Ureter (tissue), 1 donor: Measurements from ENCODE around the gene AP2S1. TPM values are rescaled to one million over a fixed set of nuclear protein-coding genes. Genes with fewer than 3 reads are reported as not detected.
A peak's percentile ranks its signal among the peaks of the same experiment; 100 is the strongest.
"Not testable (repeated sequence)": the region's sequence is repeated elsewhere in the genome, so short reads cannot be mapped to it uniquely, and the experiment has no call there.

Experiments used
- DNase-seq: peaks from one replicate; pipeline ENCODE4 v3.0.0-alpha.2; 2020; ENCODE audit warnings: low spot score
- total RNA-seq: library from RNA; stranded (reverse); gene quantifications from one replicate; pipeline ENCODE4 v1.2.4, GENCODE V29; 2023
- donor health status: DM: yes; HTN: yes; CAD: no.

AP2S1 gene
- total RNA-seq, 1 donor from 2014 or later = 73.7 TPM

- DNase-seq = no peak
Measured at GRCh38 chr19:46868025-46868802, 17.6 kb upstream of the AP2S1 start.

DNA sequence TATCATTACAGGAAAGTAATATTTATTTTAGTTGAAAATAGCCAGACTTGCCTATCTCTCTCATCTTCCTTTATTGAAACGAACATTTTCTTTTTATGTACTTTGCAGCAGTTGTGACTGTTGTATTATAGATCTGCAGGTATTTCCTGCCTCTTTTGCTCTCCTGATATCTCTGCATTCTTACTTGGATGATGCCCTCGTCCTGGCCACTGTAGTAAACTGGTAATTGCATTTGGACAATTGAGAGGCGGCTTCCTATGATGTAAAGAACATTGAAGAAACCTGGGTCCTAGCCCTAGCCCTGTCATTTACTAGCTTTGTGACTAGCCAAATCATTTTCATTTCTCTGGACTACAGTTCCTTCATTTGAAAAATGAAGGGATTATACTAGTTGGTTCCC, 16.5 kb upstream of the AP2S1 start:
- DNase-seq = no peak

DNA sequence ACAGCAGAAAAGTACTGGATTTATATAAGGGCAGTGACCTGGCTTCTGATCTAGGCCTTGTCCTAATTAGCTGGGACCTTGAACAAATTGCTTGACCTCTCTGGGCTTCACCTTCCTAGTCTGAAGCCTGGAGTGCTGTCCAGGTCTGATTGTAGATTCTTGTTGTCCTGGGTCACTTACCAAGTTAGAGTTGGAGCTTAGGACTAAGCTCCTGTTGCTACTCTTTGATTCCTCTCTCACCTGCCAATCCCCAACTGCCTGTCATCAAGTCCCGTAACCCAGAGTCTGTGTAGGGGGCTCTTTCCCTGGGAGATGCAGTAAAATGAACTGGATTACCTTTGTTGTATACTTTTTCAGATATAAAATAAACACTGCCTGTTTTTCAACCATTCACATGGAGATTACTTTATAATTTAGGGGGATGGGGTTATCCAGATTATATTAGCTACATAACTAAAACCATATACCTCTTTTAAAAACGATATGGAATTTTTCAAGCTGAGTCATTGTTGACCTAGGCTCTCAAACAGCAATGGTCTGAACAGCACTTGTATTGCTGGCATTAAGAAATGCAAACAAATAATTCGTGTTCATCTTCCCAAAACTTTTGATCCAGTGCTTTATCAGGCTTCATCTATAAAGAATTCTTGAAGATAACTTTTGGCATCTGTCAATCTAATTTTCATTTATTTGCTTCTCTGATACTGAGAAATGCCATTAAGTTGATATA, 15.9 kb upstream of the AP2S1 start:
- DNase-seq = no peak

GRCh38 chr19:46863818-46864629, 13.4 kb upstream of the AP2S1 start:
- DNase-seq = no peak

DNA sequence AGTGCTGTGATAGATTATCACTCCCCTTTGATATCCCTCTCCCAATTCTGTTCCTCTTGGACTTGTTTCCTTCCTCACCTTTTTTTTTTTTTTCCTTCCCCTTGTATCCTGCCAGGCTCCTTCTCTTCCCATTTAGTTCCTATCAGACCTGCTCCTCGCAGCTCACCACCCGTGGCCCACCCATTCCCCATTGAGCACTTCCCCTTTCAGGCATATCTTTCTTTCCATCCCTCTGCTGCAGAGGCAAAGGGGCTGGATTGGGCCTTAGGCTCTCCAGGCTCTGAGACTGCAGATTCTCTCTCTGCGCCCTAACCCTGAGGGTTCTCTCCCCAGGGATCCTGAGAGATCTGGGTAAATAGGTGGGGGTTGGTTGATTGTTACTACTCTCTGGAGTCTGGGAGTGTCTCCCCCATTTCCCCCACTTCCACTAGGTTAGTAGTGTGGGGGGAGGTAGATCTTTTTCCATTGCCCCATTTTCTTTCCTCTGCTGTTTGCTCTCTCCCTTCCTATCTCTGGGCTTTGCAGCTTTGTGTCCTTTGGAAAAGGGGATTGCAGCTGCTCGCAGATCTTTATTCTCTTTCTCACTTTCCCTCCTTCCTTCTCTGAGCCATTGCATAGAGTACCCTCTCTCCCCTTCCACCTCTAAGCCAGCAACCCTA, 12.5 kb upstream of the AP2S1 start:
- DNase-seq = no peak

DNA sequence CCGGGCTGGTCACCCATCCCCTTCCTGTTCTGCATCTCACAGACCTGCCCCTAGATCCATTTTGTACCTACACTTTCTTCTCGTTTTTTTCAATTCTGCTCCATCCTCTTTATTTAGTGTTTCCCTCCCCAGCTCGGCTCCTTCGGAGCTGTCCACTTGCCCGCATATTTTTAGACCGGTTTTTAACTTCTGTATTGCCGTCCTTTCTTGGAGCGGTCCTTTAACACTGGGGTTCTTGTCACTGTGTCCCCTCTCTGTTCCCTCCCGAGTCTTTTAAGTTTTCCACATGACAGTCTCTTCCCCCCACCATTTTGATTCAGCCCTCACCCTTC, 11.8 kb upstream of the AP2S1 start:
- no peak for DNase-seq

GRCh38 chr19:46861691-46862502, 11.3 kb upstream of the AP2S1 start:
- DNase-seq = no peak

GRCh38 chr19:46860846-46861690, 10.4 kb upstream of the AP2S1 start, which contains the start of gene ARHGAP35:
TSS of gene ARHGAP35 (plus strand) at chr19:46860997. CDS start at chr19:46918676, 57,679 bp downstream.
- peak; percentile 65 for DNase-seq

- peak; percentile 98 for DNase-seq
Measured at GRCh38 chr19:46860125-46860845, 9.6 kb upstream of the AP2S1 start.

- peak; percentile 68 for DNase-seq
Measured at GRCh38 chr19:46859637-46860124, 9.0 kb upstream of the AP2S1 start.

- peak; percentile 96 for DNase-seq
Measured at GRCh38 chr19:46856062-46857022, 5.7 kb upstream of the AP2S1 start.

DNA sequence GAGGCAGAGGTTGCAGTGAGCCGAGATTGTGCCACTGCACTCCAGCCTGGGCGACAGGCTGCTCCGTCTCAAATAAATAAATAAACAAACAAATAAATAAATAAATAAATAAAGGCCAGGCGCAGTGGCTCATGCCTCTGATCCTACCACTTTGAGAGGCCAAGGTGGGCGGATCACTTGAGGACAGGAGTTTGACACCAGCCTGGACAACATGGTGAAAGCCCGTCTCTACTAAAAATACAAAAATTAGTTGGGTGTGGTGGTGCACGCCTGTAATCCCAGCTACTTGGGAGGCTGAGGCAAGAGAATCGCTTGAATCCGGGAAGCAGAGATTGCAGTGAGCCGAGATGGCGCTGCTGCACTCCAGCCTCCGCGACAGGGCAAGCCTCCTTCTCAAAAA, 4.1 kb upstream of the AP2S1 start:
- DNase-seq = not testable (repeated sequence)

GRCh38 chr19:46852830-46853229, 2.2 kb upstream of the AP2S1 start:
- DNase-seq = no peak

DNA sequence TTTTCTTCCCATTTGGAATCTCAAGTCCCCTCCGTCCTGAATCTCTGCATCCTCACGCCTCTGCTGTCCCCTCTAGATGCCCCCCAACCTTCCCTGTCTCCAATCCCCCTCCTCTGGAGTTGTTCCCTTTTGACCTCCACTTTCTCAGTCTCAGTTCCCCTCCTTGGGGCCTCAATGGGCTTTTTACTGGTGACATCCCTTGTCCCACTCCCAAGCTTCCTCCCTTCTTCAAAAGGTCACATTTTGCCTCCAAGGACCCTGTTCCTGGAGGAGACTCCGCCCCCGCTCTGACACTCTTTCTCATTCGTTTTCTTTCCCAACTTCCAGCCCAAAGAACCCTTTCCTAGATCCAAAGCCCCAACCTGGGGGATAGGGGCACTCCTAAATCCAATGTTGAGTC, 1.0 kb downstream of the AP2S1 start:
- no peak for DNase-seq

DNA sequence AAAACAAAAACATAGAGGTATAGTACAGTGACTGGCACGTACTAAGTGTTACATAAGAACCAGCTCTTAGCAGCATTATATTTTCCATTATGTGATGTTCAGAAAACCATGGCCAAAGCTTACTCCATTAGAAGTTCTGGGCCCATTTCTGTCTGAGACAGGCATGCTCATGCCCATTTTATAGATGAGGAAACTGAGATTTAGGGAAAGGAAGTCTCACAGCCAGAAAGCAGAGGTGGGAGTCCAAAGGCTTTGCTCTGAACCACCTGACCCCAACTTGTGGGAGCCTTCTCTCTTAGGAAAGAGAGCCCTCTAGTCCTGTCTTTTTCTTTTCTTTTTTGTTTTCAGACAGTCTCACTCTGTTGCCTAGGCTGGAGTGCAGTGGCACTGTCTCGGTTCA, 2.3 kb downstream of the AP2S1 start:
- DNase-seq = no peak

DNA sequence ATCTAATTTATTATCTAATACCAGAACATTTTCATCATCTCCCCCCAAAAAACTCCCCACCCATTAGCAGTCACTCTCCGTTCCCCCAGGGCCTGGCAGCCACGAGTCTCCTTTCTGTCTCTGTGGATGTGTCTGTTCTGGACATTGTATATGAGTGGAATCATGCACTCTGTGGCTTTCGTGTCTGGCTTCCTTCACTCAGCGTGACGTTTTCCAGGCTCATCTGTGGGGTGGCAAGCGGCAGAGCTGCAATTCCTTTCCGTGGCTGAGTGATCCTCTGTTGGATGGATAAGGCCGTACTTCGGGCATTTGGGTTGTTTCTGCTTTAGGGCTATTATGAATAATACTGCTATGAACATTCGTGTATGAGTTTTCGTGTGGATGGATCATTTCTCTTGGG, 3.1 kb downstream of the AP2S1 start:
- DNase-seq = no peak

GRCh38 chr19:46845959-46846459, 4.6 kb downstream of the AP2S1 start:
- no peak for DNase-seq

- DNase-seq = no peak
Measured at GRCh38 chr19:46844067-46844489, 6.6 kb downstream of the AP2S1 start.
